HepG2 (cell line): Measurements from ENCODE around the gene RPS25. TPM values are rescaled to one million over a fixed set of nuclear protein-coding genes. Genes with fewer than 3 reads are reported as not detected.

Source experiments
- ARID2 ChIP-seq: sonication (generic); formaldehyde crosslinking; IDR thresholded peaks from 2 replicates; pipeline ENCODE4 v1.8.1; 2022; ENCODE audit warnings: mild to moderate bottlenecking, missing genetic modification reagents, borderline replicate concordance
- KLF11 ChIP-seq: IDR thresholded peaks from 2 replicates; pipeline ENCODE4 v1.6.1; 2016; ENCODE audit warnings: missing compliant biosample characterization
- LCORL ChIP-seq, 2 experiments: fragments of 450-650 bp in 1 of 2; sonication (generic) in 1 of 2; formaldehyde crosslinking in 1 of 2; IDR thresholded peaks; 2 replicates each; pipeline versions ENCODE4 v1.5.0 to v1.6.1; 2017 to 2020; ENCODE audit warnings: antibody characterized with exemption in 1 of 2, missing genetic modification reagents in 1 of 2
- PAWR ChIP-seq: sonication (generic); formaldehyde crosslinking; IDR thresholded peaks from 2 replicates; pipeline ENCODE4 v1.4.0; 2020; ENCODE audit warnings: missing genetic modification reagents, mild to moderate bottlenecking, borderline replicate concordance
- SAFB2 ChIP-seq: sonication (generic); formaldehyde crosslinking; IDR thresholded peaks from 2 replicates; pipeline ENCODE4 v1.5.1; 2020; ENCODE audit warnings: missing genetic modification reagents, low read depth, mild to moderate bottlenecking, borderline replicate concordance
- SOX6 ChIP-seq, 2 experiments: fragments of 450-650 bp in 1 of 2; sonication (generic) in 1 of 2; formaldehyde crosslinking in 1 of 2; IDR thresholded peaks; 2 replicates each; pipeline versions ENCODE4 v1.4.0 to v1.6.1; 2017 to 2020; ENCODE audit warnings: antibody characterized with exemption in 1 of 2, mild to moderate bottlenecking in 1 of 2, missing genetic modification reagents in 1 of 2
- ZBTB42 ChIP-seq: sonication (generic); formaldehyde crosslinking; IDR thresholded peaks from 2 replicates; pipeline ENCODE4 v1.5.0; 2020; ENCODE audit warnings: mild to moderate bottlenecking, missing genetic modification reagents
- ZNF12 ChIP-seq: sonication (generic); formaldehyde crosslinking; IDR thresholded peaks from 2 replicates; pipeline ENCODE4 v1.5.0; 2020; ENCODE audit warnings: missing genetic modification reagents
- ZNF225 ChIP-seq: sonication (generic); formaldehyde crosslinking; IDR thresholded peaks from 2 replicates; pipeline ENCODE4 v1.4.0; 2020; ENCODE audit warnings: mild to moderate bottlenecking, missing genetic modification reagents
- ZNF260 ChIP-seq: sonication (generic); formaldehyde crosslinking; IDR thresholded peaks from 2 replicates; pipeline ENCODE4 v1.4.0; 2020; ENCODE audit warnings: missing genetic modification reagents, low read depth, mild to moderate bottlenecking, borderline replicate concordance
- ZNF407 ChIP-seq: sonication (generic); formaldehyde crosslinking; IDR thresholded peaks from one replicate; pipeline ENCODE4 v1.5.1; 2020; ENCODE audit warnings: mild to moderate bottlenecking, missing genetic modification reagents; ENCODE audit errors: not compliant biosample characterization
- ZNF501 ChIP-seq: sonication (generic); formaldehyde crosslinking; IDR thresholded peaks from 2 replicates; pipeline ENCODE4 v1.5.1; 2020; ENCODE audit warnings: mild to moderate bottlenecking, moderate library complexity, missing genetic modification reagents
- ZNF530 ChIP-seq: sonication (generic); formaldehyde crosslinking; IDR thresholded peaks from 2 replicates; pipeline ENCODE4 v1.5.0; 2020; ENCODE audit warnings: low read depth, mild to moderate bottlenecking, missing genetic modification reagents
- ZNF703 ChIP-seq: sonication (generic); formaldehyde crosslinking; IDR thresholded peaks from 2 replicates; pipeline ENCODE4 v1.5.1; 2020; ENCODE audit warnings: missing genetic modification reagents, mild to moderate bottlenecking, moderate library complexity, borderline replicate concordance
- polyA plus RNA-seq, 8 experiments: library from polyadenylated mRNA; depleted of rRNA in 3 of 8; stranded (reverse) in 7 of 8; unstranded in 1 of 8; fragments of >200 nt; fragmentation: Illumina TruSeq in 4 of 8; extraction: Trizol in 4 of 8; gene quantifications; 2 replicates each; pipeline versions ENCODE4 v1.2.1 to v1.2.3, GENCODE V29; 2011 to 2016; ENCODE audit warnings: low read depth in 4 of 8, missing spikeins in 1 of 8, mixed read lengths in 1 of 8; ENCODE audit not compliant: insufficient read depth in 1 of 8
- total RNA-seq, 5 experiments: library from RNA; depleted of rRNA; stranded (reverse); fragments of >200 nt; fragmentation: Illumina TruSeq; extraction: Trizol; gene quantifications; 2 replicates each; pipeline ENCODE4 v1.2.3, GENCODE V29; 2016; ENCODE audit warnings: low read depth in 1 of 5
- TF ChIP-seq, protein P1 (sequence below): sonication (generic); formaldehyde crosslinking; IDR thresholded peaks from 2 replicates; pipeline ENCODE4 v1.5.1; 2020; ENCODE audit warnings: mild to moderate bottlenecking, missing genetic modification reagents, moderate library complexity
- TF ChIP-seq, protein P2 (sequence below): IDR thresholded peaks from 2 replicates; pipeline ENCODE4 v1.6.1; 2016; ENCODE audit warnings: low read depth, control low read depth

RPS25 gene
- total and polyA plus RNA-seq, 2 of the 13 experiments (the other 11 are each of a cell fraction or from before 2014, with no cell fraction given) = 839 to 1,415 TPM

GRCh38 chr11:119056421-119056999 lies 38.4 kb upstream of the RPS25 start (continued):
- TF ChIP-seq ZNF703 (no peak), KLF11 (CRISPR knock-in tag) (no peak), ZNF260 (CRISPR knock-in tag) (no peak), ZNF407 (CRISPR knock-in tag) (no peak), ARID2 (CRISPR knock-in tag) (no peak), SAFB2 (CRISPR knock-in tag) (no peak), ZNF501 (CRISPR knock-in tag) (no peak), ZNF530 (CRISPR knock-in tag) (no peak), PAWR (no peak), SOX6 (IDR thresholded peaks at IDR 0.05) (no peak), SOX6 (CRISPR knock-in tag; IDR thresholded peaks at IDR 0.05) (no peak), ZBTB42 (no peak), ZNF225 (CRISPR knock-in tag) (peak; percentile 46; the same call in 1 of the 2 replicates), ZNF12 (CRISPR knock-in tag) (no peak), LCORL (IDR thresholded peaks at IDR 0.05) (no peak), LCORL (CRISPR knock-in tag; IDR thresholded peaks at IDR 0.05) (no peak)
- TF ChIP-seq, protein P1, sequence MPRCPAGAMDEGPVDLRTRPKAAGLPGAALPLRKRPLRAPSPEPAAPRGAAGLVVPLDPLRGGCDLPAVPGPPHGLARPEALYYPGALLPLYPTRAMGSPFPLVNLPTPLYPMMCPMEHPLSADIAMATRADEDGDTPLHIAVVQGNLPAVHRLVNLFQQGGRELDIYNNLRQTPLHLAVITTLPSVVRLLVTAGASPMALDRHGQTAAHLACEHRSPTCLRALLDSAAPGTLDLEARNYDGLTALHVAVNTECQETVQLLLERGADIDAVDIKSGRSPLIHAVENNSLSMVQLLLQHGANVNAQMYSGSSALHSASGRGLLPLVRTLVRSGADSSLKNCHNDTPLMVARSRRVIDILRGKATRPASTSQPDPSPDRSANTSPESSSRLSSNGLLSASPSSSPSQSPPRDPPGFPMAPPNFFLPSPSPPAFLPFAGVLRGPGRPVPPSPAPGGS (CRISPR knock-in tag) = 0 out of 2 replicates have a peak, but pooled peaks have one; percentile 7
- TF ChIP-seq, protein P2, sequence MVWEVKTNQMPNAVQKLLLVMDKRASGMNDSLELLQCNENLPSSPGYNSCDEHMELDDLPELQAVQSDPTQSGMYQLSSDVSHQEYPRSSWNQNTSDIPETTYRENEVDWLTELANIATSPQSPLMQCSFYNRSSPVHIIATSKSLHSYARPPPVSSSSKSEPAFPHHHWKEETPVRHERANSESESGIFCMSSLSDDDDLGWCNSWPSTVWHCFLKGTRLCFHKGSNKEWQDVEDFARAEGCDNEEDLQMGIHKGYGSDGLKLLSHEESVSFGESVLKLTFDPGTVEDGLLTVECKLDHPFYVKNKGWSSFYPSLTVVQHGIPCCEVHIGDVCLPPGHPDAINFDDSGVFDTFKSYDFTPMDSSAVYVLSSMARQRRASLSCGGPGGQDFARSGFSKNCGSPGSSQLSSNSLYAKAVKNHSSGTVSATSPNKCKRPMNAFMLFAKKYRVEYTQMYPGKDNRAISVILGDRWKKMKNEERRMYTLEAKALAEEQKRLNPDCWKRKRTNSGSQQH = no peak
